GM19193 (cell line): ENCODE results near the gene CDKN2B-AS1.

Experiments
- POLR2A ChIP-seq: IDR thresholded peaks from 4 replicates; pipeline ENCODE4 v1.6.1; 2011; ENCODE audit not compliant: insufficient read depth, insufficient read length; ENCODE audit errors: extremely low read depth

CDKN2B-AS1 gene

GRCh38 chr9:22119522-22120158 is 125.0 kb downstream of the CDKN2B-AS1 start:
- no peak for TF ChIP-seq POLR2A

- TF ChIP-seq POLR2A, result no peak
These were observed 125.6 kb downstream of the CDKN2B-AS1 start for GRCh38 chr9:22120159-22120549.

- no peak for TF ChIP-seq POLR2A
These were observed 126.0 kb downstream of the CDKN2B-AS1 start for GRCh38 chr9:22120595-22120994.

GRCh38 chr9:22124263-22125011 is 129.8 kb downstream of the CDKN2B-AS1 start:
- no peak for TF ChIP-seq POLR2A

GRCh38 chr9:22129133-22129532 is 134.5 kb downstream of the CDKN2B-AS1 start:
- TF ChIP-seq POLR2A, result no peak

- no peak for TF ChIP-seq POLR2A
These were observed 135.0 kb downstream of the CDKN2B-AS1 start for GRCh38 chr9:22129633-22130032.

- no peak for TF ChIP-seq POLR2A
These were observed 137.2 kb downstream of the CDKN2B-AS1 start for GRCh38 chr9:22131817-22132216.

GRCh38 chr9:22134390-22134789 is 139.8 kb downstream of the CDKN2B-AS1 start:
- TF ChIP-seq POLR2A, result no peak

- no peak for TF ChIP-seq POLR2A
These were observed 142.0 kb downstream of the CDKN2B-AS1 start for GRCh38 chr9:22136461-22137096.

GRCh38 chr9:22138956-22139660 is 144.5 kb downstream of the CDKN2B-AS1 start:
- TF ChIP-seq POLR2A, result no peak

- no peak for TF ChIP-seq POLR2A
These were observed 147.3 kb downstream of the CDKN2B-AS1 start for GRCh38 chr9:22141908-22142307.

- no peak for TF ChIP-seq POLR2A
These were observed 148.1 kb downstream of the CDKN2B-AS1 start for GRCh38 chr9:22142671-22143070.

- TF ChIP-seq POLR2A, result no peak
These were observed 149.4 kb downstream of the CDKN2B-AS1 start for GRCh38 chr9:22143799-22144625.

- no peak for TF ChIP-seq POLR2A
These were observed 152.0 kb downstream of the CDKN2B-AS1 start for GRCh38 chr9:22146604-22147003.

GRCh38 chr9:22147813-22148527 is 153.4 kb downstream of the CDKN2B-AS1 start:
- TF ChIP-seq POLR2A, result no peak

GRCh38 chr9:22148528-22148875 is 153.9 kb downstream of the CDKN2B-AS1 start:
- no peak for TF ChIP-seq POLR2A
